Liver (tissue), 3 donors: Measurements from ENCODE around the gene SLC26A9.

Source experiments
- CTCF ChIP-seq: fragments of 150-350 bp; IDR thresholded peaks from 2 replicates; pipeline ENCODE4 v1.5.1; 2017; ENCODE audit warnings: improper control_type of control experiment, low read depth, low read length; ENCODE audit not compliant: missing input control
- EGR1 ChIP-seq, 2 donors: IDR thresholded peaks; 2 replicates each; pipeline ENCODE4 v1.6.1; 2016 to 2018; ENCODE audit warnings: antibody characterized with exemption in 2 of 2, low read depth in 2 of 2
- FOXA1 ChIP-seq: IDR thresholded peaks from 2 replicates; pipeline ENCODE4 v1.6.1; 2016; ENCODE audit warnings: antibody characterized with exemption
- RAD21 ChIP-seq, 2 donors: IDR thresholded peaks; 2 replicates each; pipeline ENCODE4 v1.6.1; 2016; ENCODE audit warnings: antibody characterized with exemption in 2 of 2, mild to moderate bottlenecking in 2 of 2
- RXRA ChIP-seq, 2 donors: IDR thresholded peaks; 2 replicates each; pipeline ENCODE4 v1.6.1; 2017 to 2018; ENCODE audit warnings: antibody characterized with exemption in 2 of 2, mild to moderate bottlenecking in 1 of 2
- TAF1 ChIP-seq: conservative IDR thresholded peaks from 2 replicates; pipeline ENCODE4 v1.6.1; 2016; ENCODE audit warnings: antibody characterized with exemption, mild to moderate bottlenecking
- YY1 ChIP-seq: IDR thresholded peaks from 2 replicates; pipeline ENCODE4 v1.6.1; 2016; ENCODE audit warnings: antibody characterized with exemption, mild to moderate bottlenecking
- ZBTB33 ChIP-seq: IDR thresholded peaks from 2 replicates; pipeline ENCODE4 v1.6.1; 2016; ENCODE audit warnings: antibody characterized with exemption
- donor health status: healthy.
- donor health status: healthy.

GRCh38 chr1:205985330-205986005 lies 42.2 kb upstream of the SLC26A9 start:
- TF ChIP-seq CTCF (no peak), YY1 (no peak), RXRA (IDR thresholded peaks at IDR 0.05) (no peak), FOXA1 (no peak), ZBTB33 (no peak), EGR1 (IDR thresholded peaks at IDR 0.05; ENCODE audit: low read depth in 2 of 2) (no peak), RAD21 (IDR thresholded peaks at IDR 0.05) (no peak), TAF1 (no peak)
